ENCODE data around the gene NFATC2.

Gene NFATC2

DNA sequence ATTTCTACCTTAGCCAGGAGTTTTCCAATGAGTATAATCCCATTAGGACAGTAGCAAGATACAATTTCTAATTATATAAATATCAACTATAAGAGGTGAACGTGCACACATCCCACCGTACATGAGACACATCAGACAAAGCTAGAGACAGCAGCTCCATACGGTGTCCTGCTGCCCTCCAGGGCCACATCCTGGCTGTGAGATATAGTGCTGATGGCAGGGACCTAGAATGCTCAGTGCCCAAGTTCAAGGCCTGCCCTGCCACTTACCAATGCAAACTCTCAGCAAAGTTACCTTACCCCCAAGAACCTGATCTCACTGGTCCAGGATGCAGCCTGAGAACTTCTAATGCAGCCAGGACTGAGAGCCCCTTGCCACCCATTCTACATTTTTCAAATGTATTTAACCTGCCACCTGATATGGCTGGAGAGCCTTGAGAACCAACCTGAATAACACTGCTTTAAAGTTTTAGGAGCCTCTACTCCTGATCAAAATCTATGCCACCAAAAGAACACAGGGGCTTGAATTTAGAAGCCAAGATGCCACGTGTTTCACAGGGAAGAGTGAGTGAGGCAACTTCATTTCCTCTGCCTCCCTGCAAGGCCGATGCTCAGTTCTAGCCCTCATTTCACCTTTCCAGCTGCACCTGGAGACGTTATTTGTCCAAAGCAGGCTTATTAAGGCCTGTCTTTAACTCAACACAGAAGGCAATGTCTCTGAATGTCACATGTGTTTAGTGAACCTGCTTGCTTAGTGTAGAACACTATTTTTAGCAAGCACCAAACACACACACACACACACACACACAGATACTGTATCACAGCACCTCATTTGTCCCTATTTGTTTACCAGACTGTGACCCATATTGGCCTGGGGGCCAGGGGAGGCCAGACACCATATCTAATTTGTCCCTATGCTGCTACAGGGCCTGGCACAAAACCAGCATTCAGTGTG, 6.1 kb downstream of the NFATC2 start:
- no peak for DNase-seq

GRCh38 chr20:51535674-51536073, 6.8 kb downstream of the NFATC2 start:
- DNase-seq = no peak

GRCh38 chr20:51535075-51535386, 7.5 kb downstream of the NFATC2 start:
- DNase-seq = no peak

- no peak for DNase-seq
Measured at GRCh38 chr20:51533291-51534172, 9.0 kb downstream of the NFATC2 start.

GRCh38 chr20:51532577-51533191, 9.8 kb downstream of the NFATC2 start:
- no peak for DNase-seq

- DNase-seq = no peak
Measured at GRCh38 chr20:51531712-51532456, 10.6 kb downstream of the NFATC2 start.

DNA sequence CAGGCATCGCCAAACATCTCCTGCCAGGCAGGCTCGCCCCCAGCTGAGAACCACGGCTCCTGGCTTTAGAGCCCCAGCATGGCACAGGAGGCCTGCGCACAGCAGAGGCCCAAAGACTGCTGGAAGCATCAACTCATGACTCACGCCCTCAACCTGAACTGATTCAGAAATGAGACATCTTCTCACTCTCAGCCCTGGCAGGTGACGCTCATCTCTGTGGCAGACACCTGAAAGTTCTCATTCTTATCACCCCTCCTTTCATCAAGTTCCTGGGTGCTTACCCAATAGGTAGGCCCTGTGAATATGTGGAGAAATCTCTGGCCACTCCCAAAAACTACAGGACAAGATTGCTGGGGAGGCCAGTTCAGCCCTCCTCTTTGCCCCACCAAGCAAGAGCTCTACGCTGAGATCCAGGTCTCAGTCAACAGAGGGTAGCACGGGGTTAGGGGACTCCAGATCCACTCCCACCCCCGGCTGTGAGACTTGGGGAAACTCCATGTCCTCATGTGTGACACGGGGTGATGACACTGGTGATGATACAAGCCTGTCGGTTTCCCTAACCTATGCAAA, 11.3 kb downstream of the NFATC2 start:
- DNase-seq = no peak

DNA sequence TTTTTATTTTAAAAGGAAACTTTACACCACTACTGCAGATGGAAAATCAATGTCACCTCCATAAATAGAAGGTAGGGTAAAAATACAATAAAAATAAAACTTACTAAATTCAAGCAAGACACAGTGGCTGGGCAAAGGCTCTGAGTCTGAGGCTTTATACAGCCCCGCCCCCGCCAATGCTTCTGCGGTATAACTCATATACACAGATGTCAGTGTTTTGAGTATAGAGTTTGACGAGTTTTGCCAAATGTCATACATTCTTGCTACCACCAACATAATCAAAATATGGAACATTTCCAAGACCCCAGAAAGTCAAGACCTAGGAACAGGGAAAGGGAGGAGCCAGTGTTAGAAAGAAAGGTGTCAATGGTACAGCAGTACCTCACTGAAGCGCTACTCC, 12.8 kb downstream of the NFATC2 start:
- no peak for DNase-seq

DNA sequence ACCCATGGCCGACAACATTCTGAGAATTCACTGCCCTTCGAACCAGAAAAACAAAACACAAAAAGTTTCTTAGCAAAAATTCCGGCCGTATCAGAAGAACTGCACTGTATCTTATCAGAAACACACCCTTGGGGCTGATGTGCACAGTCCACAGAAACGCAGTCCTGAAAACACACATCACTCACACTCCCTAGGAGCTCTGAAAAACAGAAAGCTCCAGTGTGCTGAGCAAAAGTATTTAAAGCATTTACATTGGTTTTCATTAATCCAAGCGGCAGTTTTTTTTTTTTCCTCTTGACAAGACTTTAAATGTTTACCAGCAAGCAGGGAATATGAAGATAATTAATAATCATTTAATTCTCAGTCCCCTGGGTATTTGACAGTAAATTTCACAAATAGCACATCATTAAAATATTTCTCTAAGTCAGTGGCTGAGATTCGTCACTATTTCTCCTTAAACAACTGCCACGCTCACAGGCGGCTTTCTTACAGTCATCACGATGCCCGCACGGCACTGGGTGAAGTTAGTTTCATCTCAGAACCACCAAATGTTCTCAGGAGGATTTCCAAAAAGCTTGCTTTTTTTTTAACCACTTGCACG, 13.3 kb downstream of the NFATC2 start:
- no peak for DNase-seq

DNA sequence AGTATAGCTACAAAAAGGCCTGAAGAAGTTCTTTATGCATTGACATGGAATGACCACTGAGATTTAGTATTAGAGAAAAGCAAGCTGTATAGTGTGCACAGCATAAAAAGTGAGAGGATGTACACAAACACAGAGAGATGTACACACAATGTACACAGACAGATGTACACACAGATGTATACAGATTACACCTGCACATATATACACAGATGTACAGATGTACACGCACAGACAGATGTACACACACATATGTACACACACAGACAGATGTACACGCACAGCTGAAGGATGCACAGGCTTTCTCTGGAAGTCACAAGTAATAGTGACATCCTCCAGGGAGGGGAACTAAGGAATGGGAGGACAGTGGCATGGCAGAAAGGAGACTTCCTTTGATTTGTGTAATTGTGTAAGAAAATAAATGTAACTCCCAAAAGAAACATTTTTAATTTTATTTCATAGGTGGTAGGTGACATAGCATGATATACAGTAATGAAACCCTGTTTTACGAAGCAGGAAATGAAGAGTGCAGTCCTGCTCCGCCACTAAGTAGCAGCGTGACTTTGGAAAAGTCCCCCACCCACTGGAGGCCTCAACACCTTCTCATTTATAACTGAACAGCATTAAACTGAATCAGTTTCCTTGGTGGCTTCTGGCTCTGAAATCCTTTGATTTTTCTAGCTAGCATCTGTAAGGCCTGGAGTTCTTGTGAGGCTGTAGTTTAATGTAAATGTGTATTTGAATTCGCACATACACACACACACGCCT, 14.1 kb downstream of the NFATC2 start:
- no peak for DNase-seq

DNA sequence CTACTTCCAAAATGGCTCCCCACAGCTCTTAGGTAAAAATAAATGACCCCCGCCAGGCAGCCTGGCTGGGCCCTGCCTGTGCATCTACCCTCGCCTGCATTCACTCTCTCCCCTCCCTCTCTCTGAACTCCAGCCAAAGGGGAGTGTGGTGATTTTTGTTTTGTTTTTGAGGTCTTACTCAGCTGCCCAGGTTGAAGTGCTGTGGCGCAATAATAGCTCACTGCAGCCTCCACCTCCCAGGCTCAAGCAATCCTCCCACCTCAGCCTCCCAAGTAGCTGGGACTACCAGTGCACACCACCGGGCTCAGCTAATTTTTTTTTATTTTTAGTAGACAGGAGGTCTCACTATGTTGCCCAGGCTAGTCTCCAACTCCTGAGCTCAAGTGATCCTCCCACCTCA, 15.8 kb downstream of the NFATC2 start:
- no peak for DNase-seq

- DNase-seq = no peak
Measured at GRCh38 chr20:51526106-51526470, 16.4 kb downstream of the NFATC2 start.

GRCh38 chr20:51525241-51526105, 17.0 kb downstream of the NFATC2 start:
- no peak for DNase-seq

DNA sequence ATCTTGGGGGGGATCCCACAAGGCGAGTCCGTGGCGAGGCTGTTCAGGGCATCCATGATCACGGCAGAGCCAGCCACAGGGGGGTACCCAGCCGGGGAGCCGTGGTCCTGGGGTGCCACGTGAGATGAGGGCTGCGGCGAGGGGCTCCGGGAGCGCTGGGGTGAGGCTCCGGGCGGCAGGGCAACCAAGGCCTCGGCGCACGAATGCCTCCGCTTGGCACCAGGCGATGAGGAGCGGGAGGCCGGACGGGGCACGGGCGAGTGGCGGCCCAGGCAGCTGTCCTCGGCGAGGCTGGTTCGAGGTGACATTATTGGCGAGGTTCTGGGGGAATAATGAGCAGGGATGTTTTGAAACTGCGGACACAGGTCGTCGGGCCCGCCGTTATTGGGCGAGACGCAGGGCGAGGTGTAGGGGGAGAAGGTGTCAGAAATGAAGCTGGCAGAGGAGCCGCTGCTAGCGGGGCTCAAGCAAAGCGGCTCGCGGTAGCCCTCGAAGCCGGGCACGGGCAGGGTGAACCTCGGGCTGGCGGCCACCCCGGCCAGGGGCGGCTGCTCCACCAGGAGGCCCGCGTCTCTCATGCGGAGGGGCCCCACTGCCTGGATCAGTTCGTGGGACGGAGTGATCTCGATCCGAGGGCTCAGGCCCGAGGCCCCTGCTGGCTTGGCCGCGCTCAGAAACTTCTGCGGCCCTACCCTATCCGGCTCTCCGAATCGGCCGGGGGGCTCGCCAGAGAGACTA, 19.1 kb downstream of the NFATC2 start:
- no peak for DNase-seq

DNA sequence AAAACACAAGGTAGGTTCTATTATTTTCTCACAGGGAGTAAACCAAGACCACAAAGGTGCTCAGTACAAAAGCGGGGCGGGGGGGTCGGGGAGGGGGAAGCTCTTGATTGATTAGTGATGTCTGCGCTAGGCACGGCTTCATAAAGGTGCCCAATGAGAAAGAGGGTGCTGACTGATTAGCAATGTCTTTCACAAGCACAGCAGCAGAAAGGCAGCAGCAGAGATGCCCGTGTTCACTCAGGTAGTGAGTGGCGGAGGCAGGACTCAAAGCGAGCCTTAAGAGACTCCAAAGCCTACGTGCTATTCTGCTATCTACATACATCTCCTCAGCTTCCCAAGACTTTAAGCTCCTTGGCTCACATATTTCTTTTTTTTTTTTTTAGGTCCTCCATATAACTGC, 20.3 kb downstream of the NFATC2 start:
- no peak for DNase-seq

DNA sequence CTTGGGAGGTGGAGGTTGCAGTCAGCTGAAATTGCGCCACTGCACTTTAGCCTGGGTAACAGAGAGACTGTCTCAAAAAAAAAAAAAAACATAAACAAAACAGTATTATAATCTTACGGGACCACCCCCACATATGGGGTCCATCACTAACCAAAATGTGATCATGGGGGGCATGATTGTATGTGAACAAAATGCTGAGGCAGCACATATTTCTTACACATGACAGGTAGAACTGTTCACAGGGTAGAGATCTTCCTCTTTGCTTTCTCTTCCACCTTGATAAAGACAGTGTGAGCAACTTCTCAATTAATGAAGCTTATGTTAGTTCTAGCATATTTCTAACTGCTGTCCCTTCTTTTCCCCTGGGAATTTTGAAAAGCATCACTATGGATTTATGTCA, 24.7 kb downstream of the NFATC2 start:
- DNase-seq = no peak

DNA sequence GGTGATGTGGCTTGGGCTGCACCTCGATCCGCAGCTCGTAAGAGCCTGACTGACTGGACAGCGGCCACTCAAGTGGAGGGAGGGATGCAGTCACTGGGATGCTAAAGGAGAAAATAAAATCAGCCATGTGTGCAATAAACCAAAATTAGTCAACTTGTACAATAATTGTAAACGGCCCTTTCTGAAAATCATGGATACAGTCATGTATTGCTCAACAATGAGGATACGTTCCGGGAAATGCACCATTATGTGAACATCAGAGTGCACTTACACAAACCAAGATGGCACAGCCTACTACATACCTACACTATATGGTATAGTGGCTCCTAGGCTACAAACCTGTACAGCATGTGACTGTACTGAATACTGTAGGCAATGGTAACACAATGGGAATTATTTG, 25.7 kb downstream of the NFATC2 start:
- DNase-seq = no peak

- no peak for DNase-seq
Measured at GRCh38 chr20:51514836-51515235, 27.7 kb downstream of the NFATC2 start.

GRCh38 chr20:51514249-51514648, 28.3 kb downstream of the NFATC2 start:
- no peak for DNase-seq

GRCh38 chr20:51513545-51513944, 29.0 kb downstream of the NFATC2 start:
- no peak for DNase-seq

Measured in NCI-H446 (cell line).